ENCODE measurements around the gene ZNF512. TPM values are rescaled to one million over a fixed set of nuclear protein-coding genes. Genes with fewer than 3 reads are reported as not detected.
"Not testable (repeated sequence)": the region's sequence is repeated elsewhere in the genome, so short reads cannot be mapped to it uniquely, and the experiment has no call there.

ZNF512 gene
- total RNA-seq, 1 experiment from 2014 or later = 28.6 TPM

DNA sequence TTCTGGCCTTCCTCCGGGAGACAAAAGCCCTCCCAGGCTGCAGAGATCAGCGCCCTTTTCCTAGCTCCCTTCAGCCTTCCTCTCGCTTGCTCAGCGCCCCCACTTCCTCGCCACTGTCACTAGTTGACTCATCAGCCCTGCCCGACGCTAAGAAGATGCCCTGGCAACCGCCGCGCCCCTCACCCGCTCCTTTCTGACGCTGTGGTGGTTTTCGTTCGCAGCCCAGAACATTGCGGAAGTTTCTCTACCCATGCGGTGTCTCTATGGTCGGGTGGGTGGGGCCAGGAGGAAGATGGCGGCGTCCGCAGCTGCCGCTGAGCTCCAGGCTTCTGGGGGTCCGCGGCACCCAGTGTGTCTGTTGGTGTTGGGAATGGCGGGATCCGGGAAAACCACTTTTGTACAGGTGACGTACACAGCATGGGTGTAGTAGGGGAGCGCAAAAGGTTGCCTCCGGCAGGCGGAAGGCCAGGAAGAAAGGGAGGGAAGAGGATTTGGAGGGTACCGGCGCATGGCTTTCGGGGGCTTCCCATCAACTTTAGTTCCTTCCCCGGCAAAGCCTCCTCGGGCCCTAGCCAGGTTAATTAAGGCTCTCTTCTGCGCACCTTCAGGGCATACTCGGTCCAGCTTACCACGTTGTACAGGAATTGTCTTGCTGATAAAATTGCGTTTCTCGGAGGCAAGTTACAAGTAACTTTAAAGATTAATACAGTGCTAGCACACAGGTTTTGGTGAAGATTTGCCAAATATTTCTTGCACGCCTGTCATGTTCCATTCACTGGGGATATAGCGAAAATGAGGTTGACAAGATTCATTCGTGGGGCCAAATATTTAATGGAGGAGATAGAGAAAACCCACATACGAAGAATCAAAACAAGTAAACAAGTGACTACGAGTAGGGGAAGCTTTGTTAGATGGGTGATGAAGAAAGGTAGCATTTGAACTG is 46.2 kb downstream of the ZNF512 start, which contains the start of the genes CCDC121 and GPN1:
Gene CCDC121, minus strand, starts transcription at position 246 of the 943 bp plus-strand sequence. CDS start 1,213 bp downstream, outside the sequence.
Gene GPN1, plus strand, starts transcription at position 284 of the 943 bp plus-strand sequence. Its CDS starts 9 bp downstream, at position 293.
- TF ChIP-seq, protein P1, sequence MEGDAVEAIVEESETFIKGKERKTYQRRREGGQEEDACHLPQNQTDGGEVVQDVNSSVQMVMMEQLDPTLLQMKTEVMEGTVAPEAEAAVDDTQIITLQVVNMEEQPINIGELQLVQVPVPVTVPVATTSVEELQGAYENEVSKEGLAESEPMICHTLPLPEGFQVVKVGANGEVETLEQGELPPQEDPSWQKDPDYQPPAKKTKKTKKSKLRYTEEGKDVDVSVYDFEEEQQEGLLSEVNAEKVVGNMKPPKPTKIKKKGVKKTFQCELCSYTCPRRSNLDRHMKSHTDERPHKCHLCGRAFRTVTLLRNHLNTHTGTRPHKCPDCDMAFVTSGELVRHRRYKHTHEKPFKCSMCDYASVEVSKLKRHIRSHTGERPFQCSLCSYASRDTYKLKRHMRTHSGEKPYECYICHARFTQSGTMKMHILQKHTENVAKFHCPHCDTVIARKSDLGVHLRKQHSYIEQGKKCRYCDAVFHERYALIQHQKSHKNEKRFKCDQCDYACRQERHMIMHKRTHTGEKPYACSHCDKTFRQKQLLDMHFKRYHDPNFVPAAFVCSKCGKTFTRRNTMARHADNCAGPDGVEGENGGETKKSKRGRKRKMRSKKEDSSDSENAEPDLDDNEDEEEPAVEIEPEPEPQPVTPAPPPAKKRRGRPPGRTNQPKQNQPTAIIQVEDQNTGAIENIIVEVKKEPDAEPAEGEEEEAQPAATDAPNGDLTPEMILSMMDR (IDR thresholded peaks at IDR 0.05; ENCODE audit: unreplicated experiment) = no peak
- no peak within 1 kb of the TSS for H3K27ac Mint-ChIP-seq (ENCODE audit: unreplicated experiment)
- H3K36me3 Mint-ChIP-seq (ENCODE audit: insufficient read depth, unreplicated experiment) = peaks cover 12% of the 10 kb centered on the region
- DNase-seq = peak; percentile 90
- BruUV-seq (replicated peaks) = no TSS peak
- CTCF ChIA-PET = interaction anchor here (2.7 kb wide), 1 partner anchor 54 kb away, joined by 14 read pairs; no protein-coding TSS in a partner anchor
- H3K4me1 Mint-ChIP-seq (ENCODE audit: low read depth, unreplicated experiment) = peaks cover 14% of the 10 kb centered on the region
- no peaks in the 10 kb centered on the region for H3K9me3 Mint-ChIP-seq (ENCODE audit: low read depth, unreplicated experiment)
- intact Hi-C loops (cut with micrococcal nuclease; ENCODE audit: unreplicated experiment) = loop anchor here (10.0 kb wide), 2 partner anchors 134 to 224 kb away; partner anchors contain the start of genes FNDC4, GCKR and PPM1G
- no peak within 1 kb of the TSS for H3K4me3 Mint-ChIP-seq (ENCODE audit: low read depth, unreplicated experiment)
- no peaks in the 10 kb centered on the region for H3K27me3 Mint-ChIP-seq (ENCODE audit: unreplicated experiment)

DNA sequence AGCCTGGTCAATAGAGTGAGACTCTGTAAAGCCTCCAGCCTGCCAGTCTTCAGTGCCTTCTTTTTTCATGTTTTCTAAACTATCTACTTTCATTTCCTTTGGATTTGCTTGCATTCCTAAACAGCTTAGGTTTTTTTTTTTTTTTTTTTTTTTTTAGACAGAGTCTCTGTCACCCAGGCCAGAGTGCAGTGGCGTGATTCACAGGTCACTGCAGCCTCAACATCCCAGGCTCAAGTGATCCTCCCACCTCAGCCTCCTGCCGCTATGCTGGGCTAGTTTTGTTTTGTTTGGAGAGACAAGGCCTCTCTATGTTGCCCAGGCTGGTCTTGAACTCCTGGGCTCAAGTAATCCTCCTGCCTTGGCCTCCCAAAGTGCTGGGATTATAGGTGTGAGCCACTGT is 47.4 kb downstream of the ZNF512 start:
- DNase-seq; intact Hi-C loops (cut with micrococcal nuclease; ENCODE audit: unreplicated experiment); CTCF ChIA-PET; H3K9me3 Mint-ChIP-seq (ENCODE audit: low read depth, unreplicated experiment); H3K4me3 Mint-ChIP-seq (ENCODE audit: low read depth, unreplicated experiment); H3K27ac Mint-ChIP-seq (ENCODE audit: unreplicated experiment); BruUV-seq (replicated peaks); H3K27me3 Mint-ChIP-seq (ENCODE audit: unreplicated experiment): not testable (repeated sequence)
- Mint-ChIP-seq H3K36me3 (ENCODE audit: insufficient read depth, unreplicated experiment) (peaks cover 18% of the 10 kb centered on the region), H3K4me1 (ENCODE audit: low read depth, unreplicated experiment) (peaks cover 14% of the 10 kb centered on the region)

DNA sequence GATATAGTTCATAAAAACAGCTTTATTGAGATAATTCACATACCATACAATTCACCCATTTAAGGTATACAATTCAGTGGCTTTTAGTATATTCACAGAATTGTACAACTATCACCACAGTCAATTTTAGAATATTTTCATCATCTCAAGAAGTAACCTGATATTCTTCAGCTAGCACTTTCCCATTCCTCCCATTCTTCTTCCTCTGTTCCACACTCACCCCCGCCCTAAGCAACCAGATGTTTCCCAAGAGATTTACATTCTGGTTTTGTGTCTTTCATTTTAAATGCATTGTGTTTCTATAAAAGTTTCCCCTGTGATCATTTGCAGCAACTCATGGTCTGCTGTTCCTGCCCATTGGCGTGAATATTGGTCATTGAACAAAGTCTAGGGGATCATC is 51.4 kb downstream of the ZNF512 start:
- CTCF ChIA-PET = no interaction called here
- no TSS peak for BruUV-seq (replicated peaks)
- no peaks in the 10 kb centered on the region for H3K9me3 Mint-ChIP-seq (ENCODE audit: low read depth, unreplicated experiment)
- TF ChIP-seq, protein P1 (IDR thresholded peaks at IDR 0.05; ENCODE audit: unreplicated experiment) = no peak
- H3K36me3 Mint-ChIP-seq (ENCODE audit: insufficient read depth, unreplicated experiment) = peaks cover 31% of the 10 kb centered on the region
- H3K4me1 Mint-ChIP-seq (ENCODE audit: low read depth, unreplicated experiment) = no peaks in the 10 kb centered on the region
- no peak overlapping the region for H3K27ac Mint-ChIP-seq (ENCODE audit: unreplicated experiment)
- intact Hi-C loops (cut with micrococcal nuclease; ENCODE audit: unreplicated experiment) = no loop called here
- H3K4me3 Mint-ChIP-seq (ENCODE audit: low read depth, unreplicated experiment) = no peak overlapping the region
- DNase-seq = no peak
- H3K27me3 Mint-ChIP-seq (ENCODE audit: unreplicated experiment) = no peaks in the 10 kb centered on the region

DNA sequence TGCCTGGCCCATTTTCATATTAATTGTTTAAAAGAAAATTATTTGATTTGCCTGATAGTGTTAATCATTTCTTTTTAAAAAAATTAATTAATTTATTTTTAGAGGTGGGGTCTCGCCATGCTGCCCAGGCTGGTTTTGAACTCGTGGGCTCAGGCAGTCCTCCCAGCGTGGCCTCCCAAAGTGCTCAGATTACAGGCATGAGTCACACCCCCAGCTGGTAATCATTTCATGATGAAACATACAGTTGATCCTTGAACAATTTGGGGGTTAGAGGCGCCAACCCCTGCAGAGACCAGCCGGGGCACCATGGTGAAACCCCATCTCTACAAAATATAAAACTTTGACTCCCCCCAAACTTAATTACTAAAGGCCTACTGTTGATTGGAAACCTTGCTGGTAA is 53.9 kb downstream of the ZNF512 start:
- intact Hi-C loops (cut with micrococcal nuclease; ENCODE audit: unreplicated experiment) = no loop called here
- Mint-ChIP-seq H3K4me3 (ENCODE audit: low read depth, unreplicated experiment) (no peak overlapping the region), H3K27ac (ENCODE audit: unreplicated experiment) (no peak overlapping the region), H3K9me3 (ENCODE audit: low read depth, unreplicated experiment) (no peaks in the 10 kb centered on the region), H3K4me1 (ENCODE audit: low read depth, unreplicated experiment) (no peaks in the 10 kb centered on the region), H3K36me3 (ENCODE audit: insufficient read depth, unreplicated experiment) (peaks cover 41% of the 10 kb centered on the region), H3K27me3 (ENCODE audit: unreplicated experiment) (no peaks in the 10 kb centered on the region)
- TF ChIP-seq, protein P1 (IDR thresholded peaks at IDR 0.05; ENCODE audit: unreplicated experiment) = no peak
- no TSS peak for BruUV-seq (replicated peaks)
- DNase-seq = no peak
- CTCF ChIA-PET = no interaction called here

Data from Calu3 (cell line).